Mucosa of descending colon (tissue), 3 donors: ENCODE results near the gene APLP1. TPM values are rescaled to one million over a fixed set of nuclear protein-coding genes. Genes with fewer than 3 reads are reported as not detected.

ENCODE experiments used
- ATAC-seq: fragments of 200-7000 bp; cut with Tn5 transposase; one replicate; pipeline ENCODE4 v1.9.1; 2020; ENCODE audit warnings: mild to moderate bottlenecking, moderate library complexity
- DNase-seq, 3 donors: peaks; one replicate each; pipeline ENCODE4 v3.0.0-alpha.2; 2020
- H3K36me3 ChIP-seq: fragments of 200-600 bp; one replicate; pipeline ENCODE4 v1.8.0; 2021; ENCODE audit warnings: low read depth, mild to moderate bottlenecking
- H3K4me1 ChIP-seq: fragments of 200-600 bp; one replicate; pipeline ENCODE4 v1.8.0; 2021; ENCODE audit warnings: low read depth, mild to moderate bottlenecking
- H3K4me3 ChIP-seq: fragments of 200-600 bp; one replicate; pipeline ENCODE4 v1.8.0; 2021; ENCODE audit warnings: mild to moderate bottlenecking
- H3K9me3 ChIP-seq: fragments of 200-600 bp; one replicate; pipeline ENCODE4 v1.8.0; 2021; ENCODE audit warnings: mild to moderate bottlenecking
- CTCF ChIP-seq: fragments of 200-600 bp; IDR thresholded peaks from one replicate; pipeline ENCODE4 v1.8.0; 2022; ENCODE audit warnings: antibody characterized with exemption, mild to moderate bottlenecking
- intact Hi-C, 2 donors: fragments of 100-400 bp; cut with DNase I in 1 of 2; cut with micrococcal nuclease in 1 of 2; formaldehyde crosslinking; loops; one replicate each; pipeline versions ENCODE4 v1.11.0 to v1.11.1; 2022; cut with DNase I, micrococcal nuclease
- total RNA-seq, 3 donors: library from RNA; stranded (reverse); fragmentation: NEBNext Ultra II Directional in 2 of 3; extraction: Animal tissue kit (Norgen Biotek cat#: 25700) in 2 of 3; gene quantifications; one replicate each; pipeline versions ENCODE4 v1.2.1 to v1.2.4, GENCODE V29; 2021 to 2023
- donor health status: DM: no; HTN: no; CAD: no; lungs with moderate emphysema.
- donor health status: DM: no; HTN: no; CAD: no.
- donor health status: DM: no; HTN: yes; CAD: no.

The APLP1 gene
- total RNA-seq, 3 donors from 2014 or later: 1.6 to 13.2 (median 1.9) TPM

GRCh38 chr19:35895911-35896642 lies 27.7 kb downstream of the APLP1 start:
- DNase-seq (no peak), ATAC-seq (no peak)
- H3K9me3 ChIP-seq: no peaks in the 10 kb centered on the region
- H3K4me1 ChIP-seq: peaks cover 9% of the 10 kb centered on the region
- H3K36me3 ChIP-seq: no peaks in the 10 kb centered on the region
- intact Hi-C loops: loop anchor here in 1 of 2 donors (5.0 kb wide), 1 partner anchor 36 kb away; no protein-coding TSS in a partner anchor
- H3K4me3 ChIP-seq: no peak overlapping the region
- TF ChIP-seq CTCF: no peak

- ATAC-seq: no peak
- Histone ChIP-seq H3K4me3 (no peak overlapping the region), H3K36me3 (no peaks in the 10 kb centered on the region), H3K4me1 (peaks cover 9% of the 10 kb centered on the region), H3K9me3 (no peaks in the 10 kb centered on the region)
- TF ChIP-seq CTCF: no peak
- intact Hi-C loops: loop anchor here in 1 of 2 donors (5.0 kb wide), 1 partner anchor 36 kb away; no protein-coding TSS in a partner anchor
- no peak for DNase-seq
Measured at GRCh38 chr19:35896643-35897040, 28.3 kb downstream of the APLP1 start.

GRCh38 chr19:35897706-35898451 lies 29.5 kb downstream of the APLP1 start:
- Histone ChIP-seq H3K9me3 (no peaks in the 10 kb centered on the region), H3K4me1 (peaks cover 9% of the 10 kb centered on the region), H3K36me3 (no peaks in the 10 kb centered on the region), H3K4me3 (no peak overlapping the region)
- DNase-seq (no peak), ATAC-seq (no peak)
- TF ChIP-seq CTCF: no peak
- intact Hi-C loops: loop anchor here in 1 of 2 donors (5.0 kb wide), 1 partner anchor 34 kb away; no protein-coding TSS in a partner anchor

GRCh38 chr19:35898499-35898809 lies 30.1 kb downstream of the APLP1 start:
- no peak for DNase-seq
- Histone ChIP-seq H3K4me1 (peaks cover 9% of the 10 kb centered on the region), H3K4me3 (peak overlapping the region; percentile 44), H3K36me3 (no peaks in the 10 kb centered on the region), H3K9me3 (no peaks in the 10 kb centered on the region)
- intact Hi-C loops: loop anchor here in 1 of 2 donors (5.0 kb wide), 1 partner anchor 34 kb away; no protein-coding TSS in a partner anchor
- TF ChIP-seq CTCF: no peak
- peak; percentile 5 for ATAC-seq

GRCh38 chr19:35899547-35900214 lies 31.3 kb downstream of the APLP1 start:
- H3K9me3 ChIP-seq: no peaks in the 10 kb centered on the region
- intact Hi-C loops: loop anchor here in 1 of 2 donors (5.0 kb wide), 1 partner anchor 33 kb away; no protein-coding TSS in a partner anchor
- H3K4me3 ChIP-seq: peak overlapping the region; percentile 44
- TF ChIP-seq CTCF: no peak
- DNase-seq (peak; percentile 88 to 93 (median 91)), ATAC-seq (peak; percentile 89)
- H3K4me1 ChIP-seq: peaks cover 9% of the 10 kb centered on the region
- H3K36me3 ChIP-seq: no peaks in the 10 kb centered on the region
